GM18909 (cell line): Measurements from ENCODE around the gene RAB10.
"Not testable (repeated sequence)": the region's sequence is repeated elsewhere in the genome, so short reads cannot be mapped to it uniquely, and the experiment has no call there.

Experiments
- ATAC-seq: cut with Tn5 transposase; IDR thresholded peaks from one replicate; pipeline ENCODE4 v1.9.1; 2021; ENCODE audit warnings: mild to moderate bottlenecking; ENCODE audit not compliant: unreplicated experiment, poor library complexity

Gene RAB10

GRCh38 chr2:26141145-26141769 lies 107.4 kb downstream of the RAB10 start:
- ATAC-seq, result no peak

DNA sequence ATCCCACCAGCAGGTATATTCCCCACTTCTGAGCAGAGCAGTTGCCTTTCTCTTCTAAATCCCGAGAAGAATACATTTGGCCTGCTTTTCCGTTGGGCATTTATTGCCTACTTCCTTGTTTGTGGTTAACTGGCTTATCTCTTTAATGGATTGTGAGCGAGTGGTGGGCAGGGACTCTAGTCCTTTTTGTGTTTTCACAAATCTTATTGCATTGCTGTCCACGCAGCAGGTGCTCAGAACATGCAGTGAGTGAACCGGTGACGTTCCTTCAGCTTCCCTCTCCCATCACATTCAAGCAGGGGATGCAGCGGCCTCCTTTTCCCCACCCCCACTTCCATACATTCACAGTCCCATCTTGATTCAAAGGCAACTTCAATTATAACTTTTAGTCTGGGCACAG lies 110.1 kb downstream of the RAB10 start:
- ATAC-seq, result no peak

DNA sequence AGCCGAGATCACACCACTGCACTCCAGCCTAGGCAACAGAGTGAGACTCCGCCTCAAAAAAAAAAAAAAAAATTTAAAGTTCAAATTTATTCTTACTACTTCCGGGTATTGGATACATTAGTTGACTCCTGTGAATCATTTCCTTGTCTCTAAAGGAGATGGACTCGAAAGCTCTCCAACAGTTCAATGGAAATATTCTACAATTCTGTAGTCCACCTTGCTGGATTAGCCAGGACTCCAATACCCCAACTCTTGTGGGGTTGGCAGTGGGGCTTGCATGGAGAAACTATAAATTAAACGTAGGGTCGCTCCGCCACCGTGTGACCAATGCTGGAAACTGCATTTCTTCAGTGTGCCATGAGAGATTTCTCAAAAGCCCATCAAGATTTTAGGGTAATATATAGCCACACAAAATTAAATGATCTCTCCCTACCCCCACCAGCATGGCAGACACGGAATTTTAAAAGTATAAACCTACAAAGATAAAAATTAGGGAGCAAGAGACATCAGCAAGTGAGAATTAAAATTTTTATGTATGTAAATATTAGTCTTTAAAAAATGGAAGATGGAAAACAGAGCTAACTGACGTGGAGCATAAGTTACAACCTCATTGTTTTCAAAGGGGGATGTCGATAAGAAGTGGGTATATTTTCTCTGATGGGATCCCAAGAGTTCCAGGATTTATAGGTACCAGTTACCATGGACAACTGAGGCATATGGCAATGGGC lies 111.2 kb downstream of the RAB10 start:
- ATAC-seq, result no peak

- no peak for ATAC-seq
Measured at GRCh38 chr2:26148501-26148900, 114.6 kb downstream of the RAB10 start.

DNA sequence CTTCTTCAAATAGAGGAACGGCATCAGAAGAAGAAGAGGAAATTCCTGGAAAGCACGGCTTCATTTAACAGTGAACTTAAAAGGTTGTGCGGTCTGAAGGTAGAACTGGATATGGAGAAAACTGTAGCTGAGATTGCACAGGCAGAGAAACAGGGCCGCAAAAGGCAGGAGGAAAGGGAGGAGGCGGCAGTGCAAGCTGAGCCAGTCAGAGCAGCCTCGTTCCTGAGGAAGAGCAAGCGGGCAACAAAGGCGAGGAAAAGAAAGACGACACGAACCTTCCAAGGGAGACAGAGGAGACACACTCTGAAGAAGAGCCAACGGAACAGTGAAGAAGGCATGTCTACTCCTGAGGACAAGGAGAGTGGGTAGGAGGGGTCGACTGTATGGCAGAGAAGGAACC lies 116.4 kb downstream of the RAB10 start:
- ATAC-seq, result no peak

DNA sequence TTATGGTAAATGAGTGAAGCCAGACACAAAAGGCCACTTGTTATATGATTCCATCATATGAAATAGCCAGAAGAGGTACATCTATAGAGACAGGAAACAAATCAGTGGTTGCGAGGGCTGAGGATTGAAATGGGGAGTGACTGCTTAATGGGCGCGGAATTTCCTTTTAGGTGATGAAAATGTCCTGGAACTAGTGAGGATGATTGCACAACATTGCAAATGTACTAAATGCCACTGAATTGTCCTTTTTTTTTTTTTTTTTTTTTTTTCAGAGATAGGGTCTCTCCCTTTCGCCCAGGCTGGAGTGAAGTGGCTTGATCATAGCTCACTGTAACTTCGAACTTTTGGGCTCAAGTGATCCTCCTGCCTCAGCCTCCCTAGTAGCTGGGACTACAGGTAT lies 123.7 kb downstream of the RAB10 start:
- no peak for ATAC-seq

DNA sequence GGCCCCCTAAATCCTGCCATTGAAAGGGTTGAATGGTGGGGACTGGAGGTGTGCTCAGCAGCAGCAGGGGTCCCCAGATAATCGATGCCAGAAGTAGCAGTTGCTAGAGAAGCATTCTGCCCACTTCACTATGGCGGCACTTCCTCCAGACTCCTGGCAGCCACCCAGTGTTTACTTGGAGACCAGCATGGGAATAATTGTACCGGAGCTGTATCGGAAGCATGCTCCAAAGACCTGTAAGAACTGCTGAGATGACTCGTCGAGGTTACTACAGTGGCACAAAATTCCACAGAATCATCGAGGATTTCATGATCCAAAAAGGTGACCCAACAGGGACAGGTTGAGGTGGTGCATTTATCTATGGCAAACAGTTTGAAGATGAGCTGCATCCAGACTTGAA lies 128.0 kb downstream of the RAB10 start:
- ATAC-seq, result no peak

DNA sequence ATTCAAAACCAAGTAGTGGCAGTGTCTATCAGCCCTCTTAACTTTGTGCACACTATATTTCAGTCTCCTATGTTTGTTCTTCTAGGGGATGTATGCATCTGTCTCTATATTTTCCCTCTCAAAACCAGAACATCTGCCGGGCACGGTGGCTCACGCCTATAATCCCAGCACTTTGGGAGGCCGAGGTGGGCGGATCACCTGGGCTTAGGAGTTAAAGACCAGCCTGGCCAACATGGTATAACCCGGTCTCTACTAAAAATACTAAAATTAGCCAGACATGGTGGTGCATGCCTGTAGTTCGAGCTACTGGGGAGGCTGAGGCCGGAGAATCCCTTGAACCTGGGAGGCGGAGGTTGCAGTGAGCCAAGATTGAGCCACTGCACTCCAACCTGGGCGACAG lies 129.1 kb downstream of the RAB10 start:
- ATAC-seq, result no peak

GRCh38 chr2:26164231-26164630 lies 130.3 kb downstream of the RAB10 start:
- no peak for ATAC-seq

GRCh38 chr2:26164641-26165211 lies 130.8 kb downstream of the RAB10 start:
- ATAC-seq, result no peak

DNA sequence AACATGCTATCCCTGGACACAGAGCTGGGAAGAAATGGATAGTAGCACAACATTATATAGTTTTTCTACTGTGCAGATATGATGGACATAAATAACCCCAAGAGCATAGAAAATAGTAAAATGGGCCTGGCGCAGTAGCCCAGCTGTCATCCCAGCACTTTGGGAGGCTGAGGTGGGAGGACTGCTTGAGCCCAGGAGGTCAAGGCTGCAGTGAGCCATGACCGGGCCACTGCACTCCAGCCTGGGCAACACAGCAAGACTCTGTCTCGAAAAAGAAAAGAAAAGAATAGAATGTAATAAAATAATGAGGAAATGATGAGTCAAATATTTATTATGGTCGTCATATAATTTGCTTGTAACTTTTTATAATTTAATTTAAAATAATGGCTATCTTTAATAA lies 131.5 kb downstream of the RAB10 start:
- ATAC-seq, result no peak

DNA sequence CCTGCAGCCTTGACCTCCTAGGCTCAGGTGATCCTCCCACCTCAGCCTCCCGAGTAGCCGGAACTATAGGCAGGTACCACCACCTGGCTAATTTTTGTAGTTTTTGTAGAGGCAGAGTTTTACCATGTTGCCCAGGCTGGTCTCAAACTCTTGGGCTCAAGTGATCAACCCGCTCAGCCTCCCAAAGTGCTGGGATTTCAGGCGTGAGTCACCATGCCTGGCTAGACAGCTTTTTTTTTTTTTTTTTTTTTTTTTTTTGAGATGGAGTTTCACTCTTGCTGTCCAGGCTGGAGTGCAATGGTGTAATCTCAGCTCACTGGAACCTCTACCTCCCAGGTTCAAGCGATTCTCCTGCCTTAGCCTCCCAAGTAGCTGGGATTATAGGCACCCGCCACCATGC lies 132.7 kb downstream of the RAB10 start:
- not testable (repeated sequence) for ATAC-seq

DNA sequence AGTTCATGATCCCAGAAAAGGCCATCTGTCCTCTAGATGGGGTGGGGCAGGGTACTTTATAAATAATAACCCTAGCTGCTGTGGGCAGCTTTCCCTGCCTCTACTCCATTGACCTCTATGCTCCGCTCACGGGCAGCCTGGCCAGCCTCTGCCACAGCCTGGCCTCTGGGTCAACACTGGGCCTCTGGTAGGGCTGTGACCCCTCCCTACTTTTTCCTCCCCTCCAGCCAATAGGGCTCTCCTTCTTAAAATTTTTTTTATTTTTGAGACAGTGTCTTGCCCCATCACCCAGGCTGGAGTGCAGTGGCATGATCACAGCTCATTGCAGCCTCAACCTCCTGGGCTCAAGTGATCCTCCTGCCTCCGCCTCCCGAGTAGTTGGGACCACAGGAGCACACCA lies 134.9 kb downstream of the RAB10 start:
- no peak for ATAC-seq

DNA sequence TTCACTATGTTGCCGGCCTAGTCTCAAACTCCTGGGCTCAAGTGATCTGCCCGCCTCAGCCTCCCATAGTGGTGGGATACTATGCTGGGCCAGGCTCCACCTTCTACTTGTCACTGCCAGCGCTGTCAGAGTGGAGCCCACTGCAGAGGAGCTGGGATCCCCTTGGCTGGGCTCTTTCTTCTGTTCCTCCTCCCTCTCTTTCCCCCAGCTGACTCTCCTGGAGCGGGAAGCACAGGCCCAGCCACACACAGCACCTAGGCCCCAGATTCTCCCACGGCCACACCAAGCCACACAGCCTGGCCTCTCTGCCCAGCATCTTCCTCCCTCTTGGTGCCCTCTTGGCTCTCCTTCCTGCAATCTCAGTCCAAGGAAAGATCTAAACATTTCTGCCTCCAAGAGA lies 135.3 kb downstream of the RAB10 start:
- ATAC-seq, result no peak

DNA sequence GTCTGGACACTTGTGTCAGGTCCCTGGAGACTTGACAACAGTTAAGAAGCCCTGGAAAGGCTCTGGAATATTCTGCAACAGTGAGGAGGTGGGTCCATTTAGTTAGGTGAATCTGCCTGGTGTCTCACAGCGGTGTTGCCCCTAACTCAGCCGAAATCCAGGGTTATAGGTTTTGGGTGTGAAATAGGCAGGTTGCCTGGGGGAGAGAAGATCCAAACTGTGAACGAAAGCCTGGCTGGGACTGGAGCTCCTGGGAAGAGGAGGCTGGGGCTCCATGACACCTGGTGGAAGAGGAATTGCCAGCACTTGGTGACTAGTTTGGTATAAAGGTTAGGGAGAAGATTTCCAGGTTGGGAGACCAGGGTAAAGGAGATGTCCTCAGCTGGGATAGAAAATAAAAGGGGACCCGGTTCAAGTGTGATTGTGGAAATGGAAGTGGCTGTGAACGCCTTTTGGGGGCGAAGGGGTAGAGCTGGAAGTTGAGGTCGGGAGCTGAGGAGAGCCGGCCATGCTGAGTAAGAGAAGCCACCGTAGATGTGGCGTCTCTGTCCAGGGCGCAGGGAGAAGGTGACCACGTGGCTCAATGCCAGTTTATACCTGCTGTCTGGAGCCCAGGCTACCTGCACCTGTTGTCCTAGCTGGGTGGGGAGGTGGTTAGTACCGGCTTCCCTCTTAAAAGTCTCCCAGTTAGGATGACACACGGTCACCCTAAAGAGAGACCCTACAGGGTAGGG lies 136.0 kb downstream of the RAB10 start:
- no peak for ATAC-seq

GRCh38 chr2:26170795-26171194 lies 136.9 kb downstream of the RAB10 start:
- ATAC-seq, result no peak

GRCh38 chr2:26172189-26172870 lies 138.4 kb downstream of the RAB10 start:
- no peak for ATAC-seq

GRCh38 chr2:26172871-26173775 lies 139.2 kb downstream of the RAB10 start, which contains the start of gene GAREM2:
Gene GAREM2 (plus strand): TSS chr2:26173088. CDS start chr2:26173221, 133 bp downstream.
- no peak for ATAC-seq

DNA sequence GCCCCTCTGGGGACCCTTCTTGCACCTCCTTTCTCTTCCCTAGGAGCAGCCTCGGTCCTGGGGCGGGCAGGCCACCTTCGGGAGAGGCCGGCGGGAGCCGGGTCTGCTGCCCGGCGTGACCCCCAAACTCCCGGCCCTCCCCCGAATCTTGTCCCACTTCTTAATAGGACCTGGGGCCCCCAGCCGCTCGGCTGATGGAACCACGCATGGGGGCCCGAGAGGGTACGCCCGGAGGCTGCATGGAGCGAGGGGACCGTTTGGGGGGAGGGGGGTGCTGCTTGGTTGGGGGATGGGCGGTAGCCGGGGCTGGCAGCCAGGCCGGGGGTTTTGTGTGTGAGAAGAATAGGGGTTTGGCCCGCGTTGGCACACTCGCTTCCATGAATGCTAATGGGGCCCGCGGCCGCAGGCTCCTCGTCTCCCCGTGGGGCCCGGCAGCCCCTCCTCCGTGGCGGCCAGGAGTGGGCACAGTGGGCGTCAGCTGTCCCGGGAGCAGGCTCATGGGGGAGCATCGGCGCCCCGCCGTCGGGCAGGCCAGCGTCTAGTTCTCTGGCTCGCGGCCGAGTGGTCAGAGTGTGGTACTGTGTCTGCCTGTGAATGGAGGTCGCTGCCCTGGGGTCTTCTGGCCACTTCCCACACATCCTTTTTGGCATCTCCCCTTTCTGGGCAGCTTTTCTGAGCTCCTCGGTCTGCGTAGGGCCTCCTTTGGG lies 140.0 kb downstream of the RAB10 start:
- no peak for ATAC-seq
